ENCODE results near the gene BSG.
"Not testable (repeated sequence)": the region's sequence is repeated elsewhere in the genome, so short reads cannot be mapped to it uniquely, and the experiment has no call there.

Gene BSG

GRCh38 chr19:572743-573518 is 535 bp downstream of the BSG start:
- peak in 1 of 6 experiments; percentile 30 for DNase-seq

- no peak for DNase-seq
Observed at GRCh38 chr19:573519-573825, 1.1 kb downstream of the BSG start.

GRCh38 chr19:574658-575526 is 2.5 kb downstream of the BSG start:
- no peak for DNase-seq

DNA sequence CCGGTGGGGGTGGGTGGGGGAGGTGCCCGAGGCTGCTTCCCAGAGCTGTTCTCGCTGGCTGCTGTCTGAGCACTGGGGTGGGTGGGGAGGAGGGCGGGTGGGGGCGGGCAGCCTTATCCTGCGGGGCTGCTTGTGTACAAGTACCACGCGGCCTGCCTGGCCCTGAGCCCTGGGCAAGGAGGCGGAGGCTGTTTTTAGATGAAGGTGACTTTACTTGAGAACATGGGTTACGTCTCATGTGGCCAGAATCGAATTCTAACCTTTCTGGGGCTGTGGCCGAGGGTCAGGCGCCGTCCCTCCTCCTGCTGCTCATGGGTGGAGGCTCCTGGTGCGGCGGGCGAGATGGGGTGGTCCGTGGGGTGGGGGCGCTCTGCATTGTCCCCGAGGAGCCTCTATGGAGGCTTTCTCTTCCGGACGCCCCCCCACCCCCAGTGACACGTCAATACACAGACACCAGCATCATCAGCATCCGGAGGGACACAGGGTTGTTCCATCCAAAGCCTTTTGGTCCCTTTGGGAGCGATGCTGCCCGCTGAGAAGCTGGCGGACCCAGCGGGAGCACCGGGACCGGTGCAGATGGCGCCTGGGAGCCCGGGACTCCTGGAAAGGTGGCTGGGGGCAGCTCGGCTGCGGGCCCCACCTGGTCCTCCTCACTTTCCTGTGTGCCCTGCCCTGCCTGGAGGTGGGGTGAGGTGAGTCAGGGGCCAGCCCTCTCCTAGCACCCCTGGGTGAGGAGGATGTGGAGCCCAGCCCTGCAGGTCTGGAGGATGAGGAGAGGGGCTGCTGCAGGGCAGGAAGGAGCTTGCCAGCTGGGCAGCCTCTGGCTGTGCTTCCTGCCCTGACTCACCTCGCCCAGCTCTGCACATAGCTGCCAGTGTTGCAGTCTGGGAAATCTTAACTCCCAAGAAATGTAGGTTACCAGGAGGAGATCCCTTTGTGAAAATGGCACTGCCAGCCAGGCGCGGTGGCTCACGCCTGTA is 3.4 kb downstream of the BSG start:
- no peak for DNase-seq

DNA sequence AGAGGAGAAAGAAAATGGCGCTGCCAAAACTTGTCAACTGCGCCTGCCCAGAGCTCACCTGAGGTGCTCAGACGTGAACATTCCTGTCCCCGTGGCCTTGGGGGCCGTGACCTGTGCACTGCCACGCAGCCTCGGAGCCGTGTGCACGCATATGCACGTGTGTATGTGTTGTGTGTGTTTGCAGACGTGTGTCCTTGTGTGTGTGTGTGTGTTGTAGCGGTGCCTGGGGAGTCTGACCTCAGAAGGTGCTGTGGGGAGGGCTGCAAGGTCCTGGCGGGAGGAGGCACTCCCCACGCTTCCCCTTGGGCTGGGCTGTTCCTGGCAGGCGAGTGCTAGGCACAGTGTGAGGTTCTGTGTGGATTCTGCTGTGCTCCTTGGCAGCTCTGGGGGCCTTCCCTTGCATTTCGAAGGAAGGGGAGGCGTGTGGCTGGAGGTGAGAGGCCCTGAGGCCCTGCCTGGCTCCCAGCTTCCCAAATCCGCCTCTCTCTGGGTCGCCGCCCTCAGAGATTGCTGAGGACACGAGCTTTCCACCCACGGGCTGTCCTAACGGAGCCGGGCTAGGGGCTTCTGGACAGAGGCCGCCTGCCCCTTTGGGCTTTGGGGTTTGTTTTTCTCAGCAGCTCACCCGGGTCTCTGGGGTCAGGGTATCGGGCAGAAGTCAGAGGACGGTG is 4.5 kb downstream of the BSG start:
- no peak for DNase-seq

DNA sequence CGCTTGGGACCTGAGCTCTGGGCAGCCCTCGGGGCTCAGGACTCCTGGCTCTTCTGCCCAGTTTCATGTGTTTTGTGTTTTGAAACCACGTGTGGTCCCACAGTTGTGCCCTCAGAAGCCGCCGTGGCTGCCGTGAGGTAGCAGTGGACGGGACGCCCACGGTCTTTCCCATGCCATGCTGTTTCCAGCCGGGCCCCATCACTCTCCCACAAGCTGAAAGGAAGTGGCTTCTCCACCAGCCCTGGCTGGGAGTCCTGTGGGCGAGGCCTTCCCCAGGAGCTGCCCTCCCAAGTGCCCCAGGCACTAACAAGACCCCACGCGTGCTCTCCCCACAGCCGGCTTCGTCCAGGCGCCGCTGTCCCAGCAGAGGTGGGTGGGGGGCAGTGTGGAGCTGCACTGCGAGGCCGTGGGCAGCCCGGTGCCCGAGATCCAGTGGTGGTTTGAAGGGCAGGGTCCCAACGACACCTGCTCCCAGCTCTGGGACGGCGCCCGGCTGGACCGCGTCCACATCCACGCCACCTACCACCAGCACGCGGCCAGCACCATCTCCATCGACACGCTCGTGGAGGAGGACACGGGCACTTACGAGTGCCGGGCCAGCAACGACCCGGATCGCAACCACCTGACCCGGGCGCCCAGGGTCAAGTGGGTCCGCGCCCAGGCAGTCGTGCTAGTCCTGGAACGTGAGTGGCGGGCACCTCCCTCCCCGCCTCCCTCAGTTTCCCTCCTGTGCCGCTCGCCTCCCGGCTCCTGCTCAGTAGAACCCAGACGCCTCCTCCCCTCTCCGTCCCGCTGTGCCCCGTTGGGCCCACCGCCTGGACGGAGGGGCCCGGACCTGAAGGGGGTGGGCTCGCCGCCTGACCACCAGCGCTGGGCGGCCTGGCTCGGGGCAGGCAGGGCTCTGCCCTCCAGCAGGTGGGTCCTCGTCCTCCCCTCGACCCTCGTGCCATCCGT is 5.3 kb downstream of the BSG start:
- DNase-seq, result no peak

GRCh38 chr19:579111-579841 is 6.9 kb downstream of the BSG start:
- DNase-seq, result no peak

GRCh38 chr19:579842-580155 is 7.4 kb downstream of the BSG start:
- no peak for DNase-seq

DNA sequence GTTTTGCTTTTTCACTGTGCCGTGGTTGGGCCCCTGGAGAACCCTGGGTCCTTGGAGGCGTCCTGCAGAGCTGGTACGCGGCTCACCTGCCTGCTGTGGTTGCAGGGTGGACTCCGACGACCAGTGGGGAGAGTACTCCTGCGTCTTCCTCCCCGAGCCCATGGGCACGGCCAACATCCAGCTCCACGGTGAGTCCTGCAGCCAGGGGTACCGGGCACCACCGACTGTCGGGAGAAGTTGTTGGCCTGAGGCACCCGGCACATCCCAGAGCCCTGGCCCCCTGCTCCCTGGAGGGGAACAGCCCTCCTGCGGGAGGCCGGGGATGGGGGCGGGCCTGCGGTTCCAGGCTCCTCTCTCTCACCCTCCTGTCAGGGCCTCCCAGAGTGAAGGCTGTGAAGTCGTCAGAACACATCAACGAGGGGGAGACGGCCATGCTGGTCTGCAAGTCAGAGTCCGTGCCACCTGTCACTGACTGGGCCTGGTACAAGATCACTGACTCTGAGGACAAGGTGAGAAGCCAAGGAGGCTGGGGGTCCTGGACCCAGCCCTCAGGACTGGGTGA is 8.0 kb downstream of the BSG start:
- DNase-seq, result no peak

GRCh38 chr19:581399-582111 is 9.2 kb downstream of the BSG start:
- DNase-seq, result no peak

- DNase-seq, result no peak
Observed at GRCh38 chr19:582497-583197, 10.3 kb downstream of the BSG start.

- DNase-seq, result no peak
Observed at GRCh38 chr19:583198-583967, 11.0 kb downstream of the BSG start.

DNA sequence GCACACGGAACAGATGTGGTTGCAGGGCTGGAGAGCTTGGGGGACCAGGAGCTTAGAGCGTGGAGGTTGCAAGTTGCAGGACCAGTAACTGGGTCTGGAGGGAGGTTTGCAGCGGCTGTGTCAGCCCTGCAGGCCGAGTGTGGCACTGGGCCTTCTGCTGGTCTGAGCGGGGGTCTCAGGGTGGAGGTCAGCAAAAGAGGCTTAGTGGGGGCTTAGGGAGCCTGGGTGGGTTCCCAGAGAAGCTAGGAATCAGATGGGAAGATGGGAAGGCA is 11.5 kb downstream of the BSG start:
- DNase-seq, result no peak

DNA sequence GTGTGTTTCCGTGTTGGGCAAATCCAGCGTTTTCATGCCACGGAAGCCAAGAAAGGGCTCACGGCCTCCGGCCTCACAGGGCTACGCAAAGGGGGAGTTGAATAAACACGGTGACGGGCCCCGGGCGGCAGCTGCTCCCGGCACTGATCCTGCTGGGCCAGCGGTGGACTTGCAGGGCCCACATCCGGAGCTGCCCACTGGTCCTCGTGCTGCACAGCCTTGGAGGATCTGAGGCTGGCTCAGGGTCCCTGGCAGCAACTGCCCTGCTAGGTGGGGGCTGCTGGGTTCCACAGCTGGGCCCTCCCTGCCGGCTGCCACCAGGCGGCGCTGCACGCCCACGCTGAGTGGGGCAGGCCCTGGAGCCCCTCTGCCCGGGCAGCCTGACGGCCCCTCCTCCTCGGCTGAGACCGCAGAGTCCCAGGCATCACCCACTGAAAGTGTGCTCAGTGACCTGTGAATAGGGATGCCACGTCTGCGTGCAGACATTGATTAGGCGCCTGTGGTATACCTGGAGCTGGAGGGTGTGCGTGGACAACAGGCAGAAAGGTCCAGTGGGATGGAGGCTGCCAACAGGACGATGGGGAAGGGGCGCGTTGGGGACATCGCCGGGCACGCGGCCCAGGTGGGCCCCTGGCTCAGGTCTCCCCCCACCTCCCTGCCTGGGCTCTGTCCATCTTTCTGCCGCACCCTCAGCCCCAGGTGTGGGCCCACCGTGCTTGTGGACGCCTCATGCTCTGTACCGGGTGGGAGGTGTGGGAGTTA is 12.0 kb downstream of the BSG start:
- peak in 5 of 6 experiments; percentile 43 to 72 (median 57) for DNase-seq

GRCh38 chr19:585146-585545 is 12.8 kb downstream of the BSG start:
- not testable (repeated sequence) for DNase-seq

DNA sequence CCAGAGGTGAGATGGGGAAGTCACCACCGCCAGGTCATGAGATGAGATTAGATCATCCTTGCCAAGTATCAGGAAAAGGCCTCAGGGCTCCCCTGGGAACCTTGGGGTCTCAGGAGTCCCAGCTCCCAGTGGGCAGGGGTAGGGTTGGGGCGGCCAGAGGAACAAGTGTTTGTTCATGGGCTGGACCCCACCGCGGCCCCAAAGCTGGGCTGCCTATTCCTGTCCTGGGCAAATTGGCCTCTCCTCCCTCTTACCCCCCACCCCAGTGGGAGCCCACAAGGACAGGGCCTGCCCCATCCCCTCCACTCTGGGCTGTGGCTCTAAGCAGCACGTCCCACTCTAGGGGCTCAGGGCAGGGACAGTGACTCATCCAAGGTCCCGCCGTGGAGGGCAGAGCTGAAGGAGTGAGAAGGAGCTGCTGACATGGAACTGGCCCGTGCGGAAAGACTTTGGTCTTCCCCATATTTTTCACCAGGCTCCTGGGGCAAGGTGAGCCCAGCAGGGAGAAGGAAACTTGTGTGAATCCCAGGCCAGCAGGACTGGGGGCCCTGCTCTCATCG is 13.2 kb downstream of the BSG start:
- DNase-seq, result no peak

- DNase-seq, result peak; percentile 21 to 65 (median 52)
Observed at GRCh38 chr19:588093-588740, 15.8 kb downstream of the BSG start.
